Gastroesophageal sphincter (tissue), 3 donors: ENCODE results near the gene SCAMP2.

Source experiments
- POLR2A ChIP-seq, 2 donors: fragments of 450-650 bp; IDR thresholded peaks; one replicate each; pipeline ENCODE4 v1.6.1; 2017; ENCODE audit warnings: antibody characterized with exemption in 2 of 2, mild to moderate bottlenecking in 2 of 2, moderate library complexity in 1 of 2
- POLR2AphosphoS5 ChIP-seq: sonication (generic); formaldehyde crosslinking; IDR thresholded peaks from one replicate; pipeline ENCODE4 v1.6.1; 2017; ENCODE audit warnings: antibody characterized with exemption
- TF ChIP-seq, protein P1 (sequence below), 4 experiments: fragments of 200-600 bp in 2 of 4; fragments of 450-650 bp in 2 of 4; sonication (generic) in 1 of 4; IDR thresholded peaks; one replicate each; pipeline ENCODE4 v1.5.1; 2017 to 2019; ENCODE audit warnings: antibody characterized with exemption in 4 of 4, mild to moderate bottlenecking in 2 of 4, moderate library complexity in 2 of 4

DNA sequence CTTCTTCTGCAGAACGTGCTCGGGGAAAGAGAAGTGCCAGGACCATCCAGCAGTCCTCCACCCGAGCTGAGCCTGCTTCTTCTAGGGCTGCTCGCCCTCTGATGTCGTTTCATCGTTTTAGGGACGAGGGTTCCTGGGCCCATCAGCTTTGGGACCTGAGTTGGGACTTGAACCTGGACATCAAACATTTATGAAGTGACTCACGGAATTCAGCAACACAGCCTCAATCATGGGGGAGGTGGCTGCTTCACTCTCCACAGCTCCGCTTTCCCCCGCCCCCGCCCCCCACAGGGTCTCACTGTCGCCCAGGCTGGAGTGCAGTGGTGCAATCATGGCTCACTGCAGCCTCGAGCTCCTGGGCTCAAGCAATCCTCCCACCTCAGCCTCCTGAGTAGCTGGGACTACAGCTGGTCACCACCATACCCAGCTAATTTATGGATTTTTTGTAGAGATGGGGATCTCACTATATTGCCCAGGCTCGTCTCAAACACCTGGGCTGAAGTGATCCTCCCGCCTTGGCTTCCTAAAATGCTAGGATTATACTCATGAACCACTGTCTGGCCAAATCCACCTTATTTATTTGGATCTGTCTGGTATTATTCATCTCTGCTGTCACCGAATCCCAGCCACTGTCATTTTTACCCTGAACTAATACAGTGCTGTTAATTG, 725 bp upstream of the SCAMP2 start:
- TF ChIP-seq, protein P1, sequence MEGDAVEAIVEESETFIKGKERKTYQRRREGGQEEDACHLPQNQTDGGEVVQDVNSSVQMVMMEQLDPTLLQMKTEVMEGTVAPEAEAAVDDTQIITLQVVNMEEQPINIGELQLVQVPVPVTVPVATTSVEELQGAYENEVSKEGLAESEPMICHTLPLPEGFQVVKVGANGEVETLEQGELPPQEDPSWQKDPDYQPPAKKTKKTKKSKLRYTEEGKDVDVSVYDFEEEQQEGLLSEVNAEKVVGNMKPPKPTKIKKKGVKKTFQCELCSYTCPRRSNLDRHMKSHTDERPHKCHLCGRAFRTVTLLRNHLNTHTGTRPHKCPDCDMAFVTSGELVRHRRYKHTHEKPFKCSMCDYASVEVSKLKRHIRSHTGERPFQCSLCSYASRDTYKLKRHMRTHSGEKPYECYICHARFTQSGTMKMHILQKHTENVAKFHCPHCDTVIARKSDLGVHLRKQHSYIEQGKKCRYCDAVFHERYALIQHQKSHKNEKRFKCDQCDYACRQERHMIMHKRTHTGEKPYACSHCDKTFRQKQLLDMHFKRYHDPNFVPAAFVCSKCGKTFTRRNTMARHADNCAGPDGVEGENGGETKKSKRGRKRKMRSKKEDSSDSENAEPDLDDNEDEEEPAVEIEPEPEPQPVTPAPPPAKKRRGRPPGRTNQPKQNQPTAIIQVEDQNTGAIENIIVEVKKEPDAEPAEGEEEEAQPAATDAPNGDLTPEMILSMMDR (IDR thresholded peaks at IDR 0.05) = no peak
- TF ChIP-seq POLR2AphosphoS5 = no peak
- no peak for TF ChIP-seq POLR2A (IDR thresholded peaks at IDR 0.05)
